A673 (cell line): ENCODE data around the gene NDUFB11. TPM values are rescaled to one million over a fixed set of nuclear protein-coding genes. Genes with fewer than 3 reads are reported as not detected.

Experiments
- BruUV-seq: library from RNA; stranded (reverse); fragments of 400-500 nt; replicated peaks from 2 replicates; lab custom pipeline; 2021; lab: Mats Ljungman, UMichigan
- CTCF ChIA-PET: fragments of 300-600 bp; sonication (Branson Sonifier 250); formaldehyde crosslinking; loops from one replicate; lab custom pipeline; 2022; ENCODE audit warnings: antibody characterized with exemption; lab: Charles Lee
- POLR2A ChIA-PET: fragments of 300-600 bp; sonication (Branson Sonifier 250); formaldehyde crosslinking; loops from one replicate; lab custom pipeline; 2022; ENCODE audit warnings: antibody characterized with exemption; ENCODE audit not compliant: low non-redundant PET; lab: Charles Lee
- DNase-seq: peaks from one replicate; pipeline ENCODE4 v3.0.0-alpha.2; 2015; ENCODE audit warnings: low spot score
- H3K27ac ChIP-seq: fragments of 200-600 bp; sonication (generic); 2 replicates; pipeline ENCODE4 v1.5.1; 2016; ENCODE audit warnings: mixed run types, low read depth, mild to moderate bottlenecking, mixed read lengths, antibody characterized with exemption, low read length; ENCODE audit not compliant: poor library complexity, severe bottlenecking
- H3K27me3 ChIP-seq: fragments of 200-600 bp; sonication (generic); replicated peaks from 2 replicates; pipeline ENCODE4 v1.6.1; 2017; ENCODE audit warnings: mixed run types, low read depth, mild to moderate bottlenecking, mixed read lengths, antibody characterized with exemption, low read length; ENCODE audit not compliant: insufficient read depth, poor library complexity
- H3K36me3 ChIP-seq: fragments of 200-600 bp; sonication (generic); 2 replicates; pipeline ENCODE4 v1.6.1; 2016; ENCODE audit warnings: mixed run types, mild to moderate bottlenecking, mixed read lengths, antibody characterized with exemption, low read length; ENCODE audit not compliant: insufficient read depth, poor library complexity, severe bottlenecking
- H3K4me1 ChIP-seq: fragments of 200-600 bp; sonication (generic); 2 replicates; pipeline ENCODE4 v1.6.1; 2017; ENCODE audit warnings: mixed run types, mild to moderate bottlenecking, mixed read lengths, antibody characterized with exemption, low read length; ENCODE audit not compliant: insufficient read depth, poor library complexity, severe bottlenecking
- H3K4me3 ChIP-seq: fragments of 200-600 bp; sonication (generic); 2 replicates; pipeline ENCODE4 v1.5.1; 2016; ENCODE audit warnings: low read depth, mixed run types, mild to moderate bottlenecking, mixed read lengths, low read length; ENCODE audit not compliant: poor library complexity, severe bottlenecking
- H3K9me3 ChIP-seq: fragments of 200-600 bp; sonication (generic); 2 replicates; pipeline ENCODE4 v1.6.1; 2016; ENCODE audit warnings: mixed run types, low read depth, mild to moderate bottlenecking, mixed read lengths, antibody characterized with exemption, low read length; ENCODE audit not compliant: poor library complexity, severe bottlenecking
- EZH2 ChIP-seq: fragments of 200-600 bp; sonication (generic); IDR thresholded peaks from 2 replicates; pipeline ENCODE4 v1.6.1; 2017; ENCODE audit warnings: borderline replicate concordance, low read depth, mild to moderate bottlenecking, mixed read lengths, antibody characterized with exemption, low read length; ENCODE audit not compliant: poor library complexity, severe bottlenecking
- intact Hi-C: fragments of 100-400 bp; cut with micrococcal nuclease; formaldehyde crosslinking; loops from one replicate; pipeline ENCODE4 v1.10.0; 2022; ENCODE audit not compliant: unreplicated experiment
- total RNA-seq: library from RNA; stranded (reverse); gene quantifications from 2 replicates; pipeline ENCODE4 v1.2.3, GENCODE V29; 2021
- TF ChIP-seq, protein P1 (sequence below): fragments of 300-800, 200-600 bp; sonication (generic); conservative IDR thresholded peaks from 2 replicates; pipeline ENCODE4 v1.5.1; 2017; ENCODE audit warnings: low read depth, mild to moderate bottlenecking, antibody characterized with exemption, low read length, moderate library complexity, mixed read lengths

Gene NDUFB11
- total RNA-seq, 1 experiment from 2014 or later, result 137 TPM

GRCh38 chrX:47151435-47151834 is 6.9 kb upstream of the NDUFB11 start:
- no TSS peak for BruUV-seq
- no peak for DNase-seq
- ChIA-PET CTCF (no interaction called here), POLR2A (no interaction called here)
- H3K9me3 ChIP-seq, result no peaks in the 10 kb centered on the region
- intact Hi-C loops, result no loop called here
- H3K4me1 ChIP-seq, result no peaks in the 10 kb centered on the region
- H3K36me3 ChIP-seq, result peaks cover 13% of the 10 kb centered on the region
- no peak overlapping the region for H3K27ac ChIP-seq
- TF ChIP-seq EZH2, result no peak
- TF ChIP-seq, protein P1, sequence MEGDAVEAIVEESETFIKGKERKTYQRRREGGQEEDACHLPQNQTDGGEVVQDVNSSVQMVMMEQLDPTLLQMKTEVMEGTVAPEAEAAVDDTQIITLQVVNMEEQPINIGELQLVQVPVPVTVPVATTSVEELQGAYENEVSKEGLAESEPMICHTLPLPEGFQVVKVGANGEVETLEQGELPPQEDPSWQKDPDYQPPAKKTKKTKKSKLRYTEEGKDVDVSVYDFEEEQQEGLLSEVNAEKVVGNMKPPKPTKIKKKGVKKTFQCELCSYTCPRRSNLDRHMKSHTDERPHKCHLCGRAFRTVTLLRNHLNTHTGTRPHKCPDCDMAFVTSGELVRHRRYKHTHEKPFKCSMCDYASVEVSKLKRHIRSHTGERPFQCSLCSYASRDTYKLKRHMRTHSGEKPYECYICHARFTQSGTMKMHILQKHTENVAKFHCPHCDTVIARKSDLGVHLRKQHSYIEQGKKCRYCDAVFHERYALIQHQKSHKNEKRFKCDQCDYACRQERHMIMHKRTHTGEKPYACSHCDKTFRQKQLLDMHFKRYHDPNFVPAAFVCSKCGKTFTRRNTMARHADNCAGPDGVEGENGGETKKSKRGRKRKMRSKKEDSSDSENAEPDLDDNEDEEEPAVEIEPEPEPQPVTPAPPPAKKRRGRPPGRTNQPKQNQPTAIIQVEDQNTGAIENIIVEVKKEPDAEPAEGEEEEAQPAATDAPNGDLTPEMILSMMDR, result no peak
- H3K27me3 ChIP-seq, result no peaks in the 10 kb centered on the region
- no peak overlapping the region for H3K4me3 ChIP-seq

DNA sequence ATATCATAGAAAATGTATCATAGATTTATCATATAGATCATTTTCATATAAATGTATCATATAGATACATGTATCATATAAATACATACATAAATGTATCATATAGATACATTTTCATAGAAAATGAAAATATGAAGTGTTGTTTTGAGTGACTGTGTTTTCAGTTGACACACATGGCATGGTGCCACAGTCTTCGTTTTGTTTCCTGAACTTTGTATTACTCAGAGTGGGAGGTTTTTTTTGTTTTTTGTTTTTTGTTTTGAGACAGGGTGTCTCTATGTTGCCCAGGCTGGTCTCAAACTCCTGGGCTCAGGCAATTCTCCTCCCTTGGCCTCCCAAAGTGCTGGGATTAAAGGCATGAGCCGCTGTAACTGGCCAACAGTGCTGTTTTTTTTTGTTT is 4.4 kb upstream of the NDUFB11 start:
- BruUV-seq, result no TSS peak
- POLR2A ChIA-PET, result no interaction called here
- CTCF ChIA-PET, result no interaction called here

DNA sequence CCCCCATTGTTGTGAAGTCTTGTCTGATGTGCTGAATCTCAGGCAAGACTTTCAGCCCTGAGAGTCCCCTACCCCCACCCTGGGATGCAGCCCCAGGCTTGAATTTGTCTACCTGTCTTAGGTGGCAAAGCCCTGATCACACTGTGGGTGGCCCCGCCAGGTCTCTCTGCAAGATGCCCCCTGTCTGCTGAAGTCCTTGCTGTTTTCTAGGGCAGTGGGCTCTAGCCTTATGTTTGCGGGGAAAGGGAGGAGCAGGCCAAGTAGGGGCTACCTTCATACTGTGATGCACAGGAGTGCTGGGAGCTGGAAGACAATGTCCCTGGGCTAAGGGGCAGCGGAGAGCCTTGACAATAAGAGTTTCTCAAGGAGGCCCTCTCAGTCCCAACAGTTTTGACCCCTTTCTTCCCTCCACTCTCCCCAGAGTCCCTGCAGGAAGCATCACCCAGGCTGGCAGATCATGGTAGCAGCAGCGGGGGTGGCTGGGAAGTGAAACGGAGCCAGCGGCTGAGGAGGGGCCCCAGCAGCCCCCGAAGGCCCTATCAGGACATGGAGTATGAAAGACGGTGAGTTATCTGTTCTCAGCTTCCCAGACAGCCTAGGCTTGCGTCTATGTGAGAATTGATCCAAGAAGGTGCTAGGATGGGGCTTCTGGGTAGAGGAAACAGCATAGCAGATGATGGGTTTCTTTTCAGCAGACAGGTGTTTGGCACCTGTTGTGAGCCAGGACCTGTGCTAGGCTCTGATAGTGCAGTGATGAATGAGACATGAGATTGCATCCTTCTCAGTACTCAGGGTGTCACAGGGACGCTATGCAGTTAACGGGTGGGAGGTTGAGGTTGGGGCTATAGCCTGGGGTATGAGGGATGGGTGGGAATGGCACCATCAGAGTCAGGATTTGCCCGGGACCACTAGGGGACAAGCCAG is 2.7 kb upstream of the NDUFB11 start:
- ChIA-PET POLR2A (no interaction called here), CTCF (no interaction called here)
- Histone ChIP-seq H3K27me3 (no peaks in the 10 kb centered on the region), H3K4me3 (peak overlapping the region; percentile 90), H3K36me3 (peaks cover 4% of the 10 kb centered on the region), H3K4me1 (no peaks in the 10 kb centered on the region), H3K9me3 (no peaks in the 10 kb centered on the region), H3K27ac (peak overlapping the region; percentile 98)
- intact Hi-C loops, result no loop called here
- no TSS peak for BruUV-seq
- no peak for DNase-seq
- TF ChIP-seq, protein P1, result no peak
- no peak for TF ChIP-seq EZH2

More for the DNA sequence above, 4.4 kb upstream of the NDUFB11 start:
- no peak for DNase-seq
- Histone ChIP-seq H3K4me1 (no peaks in the 10 kb centered on the region), H3K9me3 (no peaks in the 10 kb centered on the region), H3K4me3 (no peak overlapping the region), H3K27ac (no peak overlapping the region), H3K27me3 (no peaks in the 10 kb centered on the region), H3K36me3 (peaks cover 2% of the 10 kb centered on the region)
- TF ChIP-seq, protein P1, result no peak
- TF ChIP-seq EZH2, result no peak
- intact Hi-C loops, result no loop called here
